Esophagus squamous epithelium (tissue), 4 donors: ENCODE data around the gene ABHD4.

Experiments
- CTCF ChIP-seq, 6 experiments: fragments of 450-650 bp in 4 of 6; fragments of 200-600 bp in 2 of 6; sonication (generic) in 2 of 6; IDR thresholded peaks; one replicate each; pipeline ENCODE4 v1.5.1; 2016 to 2019; ENCODE audit warnings: antibody characterized with exemption in 6 of 6, mild to moderate bottlenecking in 4 of 6, moderate library complexity in 4 of 6
- POLR2A ChIP-seq, 4 donors: fragments of 450-650 bp; IDR thresholded peaks; one replicate each; pipeline ENCODE4 v1.6.1; 2017; ENCODE audit warnings: antibody characterized with exemption in 4 of 4, mild to moderate bottlenecking in 4 of 4, moderate library complexity in 3 of 4

DNA sequence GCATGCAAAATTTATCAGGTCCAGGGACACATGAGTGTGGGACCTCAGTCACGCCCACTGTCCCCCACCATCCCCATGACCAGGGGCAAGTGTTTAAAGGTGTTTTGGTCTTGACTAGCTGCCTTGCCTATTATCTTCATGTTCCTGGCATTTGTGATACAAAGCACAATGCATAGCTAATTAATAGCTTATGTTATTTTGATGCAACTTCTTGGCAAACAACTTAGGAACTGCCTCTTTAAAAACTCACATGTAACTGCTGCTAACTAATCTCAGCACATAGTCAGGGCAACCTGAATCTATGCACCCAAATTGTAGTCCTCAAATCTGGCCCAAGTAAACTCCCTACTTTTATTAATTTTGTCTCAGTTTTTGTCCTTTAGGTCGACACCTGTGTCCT, 53.5 kb downstream of the ABHD4 start:
- TF ChIP-seq CTCF (IDR thresholded peaks at IDR 0.05) (no peak), POLR2A (IDR thresholded peaks at IDR 0.05) (no peak)
